HG02885 (cell line): ENCODE results near the gene TNP2.

Source experiments
- ATAC-seq: cut with Tn5 transposase; IDR thresholded peaks from one replicate; pipeline ENCODE4 v1.9.1; 2021; ENCODE audit warnings: mild to moderate bottlenecking; ENCODE audit not compliant: unreplicated experiment, poor library complexity

TNP2 gene

GRCh38 chr16:11268921-11269375, at the start of gene TNP2:
TNP2 (minus strand) TSS chr16:11269325; CDS start chr16:11269262, 63 bp downstream.
- ATAC-seq: no peak

- ATAC-seq: no peak
Observed at GRCh38 chr16:11318817-11319216, 49.7 kb upstream of the TNP2 start.

GRCh38 chr16:11316331-11317015, 47.3 kb upstream of the TNP2 start:
- ATAC-seq: no peak

- no peak for ATAC-seq
Observed at GRCh38 chr16:11315510-11315909, 46.4 kb upstream of the TNP2 start.

GRCh38 chr16:11314309-11314894, 45.3 kb upstream of the TNP2 start:
- ATAC-seq: no peak

GRCh38 chr16:11313493-11314308, 44.6 kb upstream of the TNP2 start:
- no peak for ATAC-seq

GRCh38 chr16:11312718-11313492, 43.8 kb upstream of the TNP2 start:
- ATAC-seq: no peak

GRCh38 chr16:11310997-11311561, 42.0 kb upstream of the TNP2 start:
- peak; percentile 49 for ATAC-seq

GRCh38 chr16:11310634-11310977, 41.5 kb upstream of the TNP2 start:
- ATAC-seq: no peak

- ATAC-seq: no peak
Observed at GRCh38 chr16:11309895-11310633, 40.9 kb upstream of the TNP2 start.

GRCh38 chr16:11308493-11309283, 39.6 kb upstream of the TNP2 start:
- peak; percentile 30 for ATAC-seq

- no peak for ATAC-seq
Observed at GRCh38 chr16:11307639-11308492, 38.7 kb upstream of the TNP2 start.

- no peak for ATAC-seq
Observed at GRCh38 chr16:11306997-11307638, 38.0 kb upstream of the TNP2 start.

- ATAC-seq: no peak
Observed at GRCh38 chr16:11306381-11306780, 37.3 kb upstream of the TNP2 start.

GRCh38 chr16:11303405-11304138, 34.4 kb upstream of the TNP2 start:
- ATAC-seq: no peak

- ATAC-seq: no peak
Observed at GRCh38 chr16:11302977-11303376, 33.9 kb upstream of the TNP2 start.
